Activated CD8-positive, alpha-beta memory T cell treated with anti-CD3 and anti-CD28 coated beads for 36 hours (primary cell): ENCODE results near the gene RBFOX1. TPM values are rescaled to one million over a fixed set of nuclear protein-coding genes. Genes with fewer than 3 reads are reported as not detected.

ENCODE experiments used
- CTCF ChIA-PET: fragments of 350-600 bp; sonication (Branson Sonifier 250); formaldehyde crosslinking; loops from one replicate; lab custom pipeline; 2021; ENCODE audit warnings: antibody characterized with exemption; lab: Charles Lee
- POLR2A ChIA-PET: fragments of 350-600 bp; sonication (Branson Sonifier 250); formaldehyde crosslinking; loops from one replicate; lab custom pipeline; 2021; ENCODE audit warnings: antibody characterized with exemption; lab: Charles Lee
- total RNA-seq, 2 experiments: library from RNA; stranded (reverse); gene quantifications; one replicate each; pipeline ENCODE4 v1.2.3, GENCODE V29; 2021

RBFOX1 gene
- total RNA-seq, 2 experiments from 2014 or later, result not detected

DNA sequence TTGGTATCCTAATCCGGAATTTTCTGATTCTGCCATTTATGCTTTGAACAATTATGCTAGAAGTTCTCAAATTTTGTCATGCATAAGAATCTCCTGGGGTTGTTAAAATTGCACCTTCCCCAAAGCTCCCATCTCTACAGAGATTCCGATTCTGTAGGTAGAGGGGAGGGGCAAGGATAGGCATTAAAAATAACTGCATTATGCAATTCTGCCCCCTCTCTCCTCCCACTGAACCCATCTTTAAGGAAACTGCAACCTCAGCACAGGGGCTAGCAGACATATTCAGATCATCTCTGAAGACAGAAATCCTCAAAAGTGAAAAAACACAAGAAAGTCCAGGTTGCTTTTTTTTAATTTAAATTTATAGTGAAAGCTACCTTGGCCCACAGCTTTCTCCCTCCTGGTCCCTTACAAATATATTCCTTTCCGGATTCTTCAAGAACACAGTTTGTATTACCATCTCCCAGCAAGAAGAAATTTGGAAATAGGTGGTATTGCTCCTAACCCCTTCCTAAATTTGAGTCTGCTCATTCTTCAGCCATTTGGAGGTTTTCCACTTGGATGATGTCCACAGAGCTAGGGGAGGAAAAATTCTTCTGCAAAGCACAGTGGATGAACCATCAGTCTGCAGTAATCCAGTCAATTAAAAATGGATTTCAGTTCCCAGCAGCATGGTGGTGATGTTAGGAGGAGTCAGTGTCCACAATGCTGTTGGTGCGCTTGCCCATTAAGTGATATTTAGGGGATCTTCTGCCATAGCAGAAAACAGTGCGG lies 67.7 kb downstream of the RBFOX1 start:
- POLR2A ChIA-PET, result interaction anchor here (0.5 kb wide), 1 partner anchor 115 kb away, joined by 10 read pairs; no protein-coding TSS in a partner anchor

DNA sequence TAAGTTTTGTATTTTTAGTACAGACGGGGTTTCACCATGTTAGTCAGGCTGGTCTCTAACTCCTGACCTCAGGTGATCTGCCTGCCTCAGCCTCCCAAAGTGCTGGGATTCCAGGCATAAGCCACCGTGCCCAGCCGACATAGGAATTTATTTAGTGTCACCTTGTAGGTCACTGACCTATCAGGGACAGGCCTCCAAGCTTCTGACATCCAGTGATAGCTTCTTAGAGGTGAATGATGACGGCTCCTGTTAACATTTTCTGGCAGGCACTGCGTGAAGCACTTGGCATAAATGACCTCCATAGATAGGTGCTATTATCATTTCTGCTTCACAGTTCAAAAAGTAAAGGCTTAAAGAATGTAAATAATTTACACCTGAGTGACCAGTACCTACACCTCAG lies 71.6 kb downstream of the RBFOX1 start:
- ChIA-PET CTCF (no interaction called here), POLR2A (no interaction called here)

More for the DNA sequence above, 67.7 kb downstream of the RBFOX1 start:
- CTCF ChIA-PET, result no interaction called here

DNA sequence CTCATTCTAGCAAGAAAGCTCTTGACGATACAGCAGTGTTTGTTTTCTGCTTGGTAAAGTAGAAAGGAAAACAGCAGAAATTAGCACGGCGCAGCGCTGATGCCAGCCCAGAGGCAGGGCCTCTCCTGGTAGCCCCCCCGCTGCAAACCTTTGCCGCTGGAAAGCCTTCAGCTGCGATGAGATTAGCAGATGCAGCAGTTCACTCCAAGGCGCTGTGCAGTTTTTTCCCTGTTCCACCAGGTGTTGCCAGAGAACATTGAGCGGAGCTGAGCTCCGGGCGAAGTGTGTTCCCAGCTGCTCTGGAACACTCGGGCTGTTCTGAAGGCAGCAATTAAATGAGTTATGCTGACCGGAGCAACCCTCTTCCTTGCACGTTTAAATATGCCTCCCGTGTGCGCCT lies 72.5 kb downstream of the RBFOX1 start:
- CTCF ChIA-PET, result no interaction called here
- POLR2A ChIA-PET, result no interaction called here

DNA sequence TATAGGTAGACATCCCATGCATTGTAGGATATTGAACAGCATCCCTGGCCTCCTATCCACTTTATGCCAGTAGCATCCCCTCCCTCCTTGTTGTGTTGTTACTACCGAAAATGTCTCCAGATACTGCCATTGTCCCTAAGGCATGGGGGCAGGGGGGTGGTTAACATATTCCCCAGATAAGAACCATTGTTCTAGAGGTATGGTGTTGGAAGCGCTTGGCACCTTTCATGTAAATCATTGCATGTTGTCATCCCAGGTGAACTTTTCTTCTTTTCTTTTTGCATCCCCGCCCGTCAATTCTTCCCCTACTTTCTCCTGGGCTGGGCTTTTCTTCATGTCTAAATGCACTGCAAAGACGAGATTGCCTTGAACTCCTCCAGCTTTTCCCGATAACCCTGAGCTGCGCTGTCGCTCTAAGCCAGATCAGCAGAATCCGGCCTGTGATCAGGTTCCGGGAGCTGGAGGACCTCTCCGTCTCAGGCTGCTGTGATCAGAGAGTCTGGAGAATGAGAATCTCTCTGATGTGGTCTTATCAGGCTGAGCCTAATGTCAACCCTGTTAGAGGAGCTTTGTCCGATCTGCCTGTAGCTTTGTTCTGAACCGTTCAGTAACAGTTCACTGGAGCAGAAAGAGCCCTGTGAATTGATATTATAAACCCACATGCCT lies 76.2 kb downstream of the RBFOX1 start:
- POLR2A ChIA-PET, result no interaction called here
- CTCF ChIA-PET, result no interaction called here

DNA sequence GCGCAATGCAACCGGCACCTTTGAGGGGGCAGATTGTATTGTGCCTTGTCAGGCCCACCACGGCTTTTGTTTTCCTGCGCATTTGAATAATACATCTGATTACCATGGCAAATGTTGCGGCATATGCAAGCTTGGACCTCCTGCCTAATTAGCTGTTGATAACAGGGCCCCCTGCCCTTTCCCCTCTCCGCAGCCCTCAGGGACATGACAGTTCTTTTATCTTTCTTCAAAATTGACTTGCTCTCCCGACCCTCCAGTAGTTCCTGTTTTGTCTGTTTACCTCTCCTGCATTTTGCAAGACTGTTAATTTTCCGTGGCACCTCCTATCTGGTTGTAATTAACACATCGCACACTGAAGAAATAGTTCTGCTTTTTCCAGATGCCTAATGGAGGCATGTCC lies 86.8 kb downstream of the RBFOX1 start:
- POLR2A ChIA-PET, result no interaction called here
- CTCF ChIA-PET, result no interaction called here

DNA sequence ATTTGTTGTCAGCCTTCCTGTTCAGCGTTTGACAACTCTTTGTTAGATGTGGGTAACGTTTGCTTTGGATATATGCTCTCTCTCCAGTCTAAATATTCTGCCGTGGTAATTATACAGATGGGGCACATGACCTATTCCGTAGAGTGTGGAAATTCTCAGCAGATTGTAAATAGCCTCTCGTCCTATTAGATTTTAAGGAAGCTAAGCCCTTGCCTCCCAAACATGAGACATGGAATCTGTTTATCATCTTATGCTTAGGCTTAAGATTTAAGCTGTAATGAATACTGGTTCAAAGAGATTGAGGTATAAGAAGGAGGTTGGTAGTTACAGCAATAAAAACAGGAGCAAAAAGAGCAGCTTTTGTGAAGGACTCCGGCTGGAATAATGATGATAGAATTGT lies 87.4 kb downstream of the RBFOX1 start:
- CTCF ChIA-PET, result no interaction called here
- POLR2A ChIA-PET, result no interaction called here

DNA sequence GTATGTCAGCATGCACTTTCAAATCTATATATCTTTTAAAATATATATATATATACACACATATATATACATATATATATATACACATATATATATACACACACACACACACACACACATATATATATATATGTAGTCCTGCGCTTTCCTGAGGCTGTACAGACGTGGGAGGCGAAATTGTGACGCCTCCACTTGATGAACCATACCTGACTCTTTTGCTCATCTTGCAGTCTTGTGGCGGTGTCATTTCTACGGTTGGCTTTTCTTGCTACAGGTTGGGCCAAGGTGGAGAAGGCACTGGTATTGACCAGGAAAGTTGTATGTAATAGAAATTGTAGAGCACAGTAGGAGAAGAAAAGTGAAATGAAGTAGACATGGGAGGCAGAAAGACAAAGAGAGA lies 88.2 kb downstream of the RBFOX1 start:
- ChIA-PET CTCF (no interaction called here), POLR2A (no interaction called here)

DNA sequence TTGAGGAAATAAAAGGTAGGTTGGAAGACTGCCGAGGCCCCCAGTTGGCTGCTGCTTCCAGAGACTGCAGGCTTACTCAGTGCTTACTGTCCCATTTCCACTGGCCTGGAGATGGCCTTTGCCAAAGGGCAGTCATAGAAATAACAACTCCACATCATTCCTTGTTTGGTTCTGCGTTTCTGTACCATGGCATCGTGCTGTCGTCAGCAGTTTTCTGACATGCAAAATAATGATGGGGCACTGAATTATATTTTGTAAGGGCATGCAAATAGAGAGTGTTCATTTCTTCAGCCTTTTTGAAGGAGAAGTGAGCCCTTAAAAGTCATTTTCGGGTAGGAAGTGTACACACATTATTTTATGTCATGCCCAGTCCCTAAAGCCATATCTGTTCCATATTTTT lies 88.9 kb downstream of the RBFOX1 start:
- POLR2A ChIA-PET, result no interaction called here
- CTCF ChIA-PET, result no interaction called here

DNA sequence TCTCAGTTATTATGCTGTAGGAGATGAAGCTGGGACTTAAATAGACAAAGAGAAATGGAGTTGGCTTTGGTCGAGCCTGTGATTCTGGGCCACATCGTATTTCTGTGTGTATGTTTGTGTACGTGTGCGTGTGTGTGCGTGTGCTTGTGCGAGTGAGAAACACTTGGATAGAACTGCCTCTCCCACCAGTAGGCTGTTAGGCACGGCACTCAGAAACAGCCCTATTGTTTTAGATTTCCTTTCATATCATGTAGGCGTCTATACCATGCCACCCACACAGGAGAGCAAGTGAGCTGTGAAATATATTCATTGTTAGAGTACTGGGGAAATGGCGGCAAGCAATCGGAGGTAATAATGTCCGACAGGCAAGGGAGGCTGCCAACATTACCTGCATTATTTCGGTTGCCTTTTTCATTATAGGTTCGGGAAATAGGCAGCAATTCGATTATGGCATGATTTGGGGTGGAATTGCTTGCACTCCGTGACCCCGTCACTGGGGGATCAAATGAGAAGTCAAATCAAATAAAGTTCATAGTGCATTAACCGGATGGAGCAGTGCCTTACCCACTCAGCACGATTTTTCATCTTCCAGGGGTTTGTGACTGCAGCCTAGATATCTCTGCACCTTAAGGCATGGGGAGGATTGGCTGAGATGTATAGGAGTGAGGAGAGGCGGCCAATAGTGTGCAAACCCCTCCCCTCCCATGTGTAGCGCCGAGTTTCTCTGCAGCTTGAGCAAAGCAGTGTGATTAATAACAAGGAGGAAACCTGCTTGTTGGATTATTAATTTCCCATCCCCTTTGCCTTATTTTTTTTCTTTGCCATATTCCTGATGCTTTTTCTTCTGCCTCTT lies 89.6 kb downstream of the RBFOX1 start:
- ChIA-PET POLR2A (no interaction called here), CTCF (no interaction called here)

DNA sequence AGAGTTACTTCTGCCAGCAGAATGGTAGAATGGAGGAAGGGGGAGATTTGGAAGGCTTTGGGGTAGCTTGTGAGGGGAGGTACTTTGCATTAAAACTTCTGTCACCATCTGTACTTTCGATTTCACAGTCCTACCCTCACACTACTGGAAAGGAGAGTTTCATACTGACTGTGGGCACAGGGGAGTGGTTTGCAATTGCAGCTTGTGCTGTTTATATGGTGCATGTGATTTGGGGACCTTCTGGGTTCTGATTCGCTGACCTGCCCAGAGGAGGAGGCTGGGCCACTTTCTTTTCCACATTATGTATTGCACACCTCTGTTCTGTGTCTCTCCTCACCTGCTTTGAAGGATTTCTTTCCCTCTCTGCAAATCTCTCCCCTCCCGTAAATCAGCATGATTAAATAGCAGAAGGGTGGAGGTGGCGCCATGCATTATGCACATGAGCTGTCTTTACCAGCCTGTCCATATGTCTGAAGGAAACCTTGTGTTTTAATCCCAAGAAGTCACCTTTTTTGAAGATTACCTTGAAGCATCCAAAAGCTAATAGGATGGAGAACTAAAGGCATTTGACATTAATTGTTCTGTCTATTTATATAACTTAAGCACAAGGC lies 90.9 kb downstream of the RBFOX1 start:
- POLR2A ChIA-PET, result no interaction called here
- CTCF ChIA-PET, result no interaction called here

DNA sequence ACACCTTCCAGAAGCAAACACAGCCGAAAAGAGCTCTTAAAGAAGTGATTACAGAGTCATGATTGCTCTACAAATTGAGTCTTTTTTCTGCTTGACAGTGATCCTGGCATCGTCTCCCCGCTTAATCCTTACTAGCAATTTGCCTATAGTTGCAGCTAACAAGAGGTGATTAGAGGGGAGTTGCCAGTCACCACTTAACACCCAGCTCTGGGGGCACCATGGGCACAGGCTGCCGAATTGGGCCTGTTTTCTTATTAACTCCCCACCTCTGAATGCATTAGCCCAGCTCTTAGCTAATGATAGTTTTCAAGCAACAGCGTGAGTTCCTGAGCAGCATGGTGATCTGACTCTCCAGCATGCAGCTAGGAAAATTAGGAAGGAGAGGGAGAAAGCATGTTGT lies 93.5 kb downstream of the RBFOX1 start:
- POLR2A ChIA-PET, result no interaction called here
- CTCF ChIA-PET, result no interaction called here

DNA sequence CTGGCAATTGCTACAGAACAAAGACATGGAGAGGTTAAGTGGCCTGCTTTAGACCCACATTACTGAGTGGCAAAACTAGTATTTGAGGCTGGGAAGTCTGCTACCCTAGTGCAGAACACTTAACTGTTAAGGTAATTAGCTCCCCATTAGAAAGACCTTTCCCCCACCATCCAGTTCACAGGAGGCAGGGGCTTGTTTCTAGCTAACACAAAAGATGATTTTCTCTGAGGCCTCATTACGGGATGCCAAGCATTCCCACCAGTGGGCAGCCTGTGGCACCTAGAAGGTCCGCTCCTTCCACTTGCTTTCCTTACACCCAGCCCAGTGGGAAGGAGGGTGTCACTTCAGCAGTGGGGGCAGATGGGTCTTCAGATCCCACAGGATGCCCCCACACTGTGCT lies 99.1 kb downstream of the RBFOX1 start:
- CTCF ChIA-PET, result no interaction called here
- POLR2A ChIA-PET, result no interaction called here

DNA sequence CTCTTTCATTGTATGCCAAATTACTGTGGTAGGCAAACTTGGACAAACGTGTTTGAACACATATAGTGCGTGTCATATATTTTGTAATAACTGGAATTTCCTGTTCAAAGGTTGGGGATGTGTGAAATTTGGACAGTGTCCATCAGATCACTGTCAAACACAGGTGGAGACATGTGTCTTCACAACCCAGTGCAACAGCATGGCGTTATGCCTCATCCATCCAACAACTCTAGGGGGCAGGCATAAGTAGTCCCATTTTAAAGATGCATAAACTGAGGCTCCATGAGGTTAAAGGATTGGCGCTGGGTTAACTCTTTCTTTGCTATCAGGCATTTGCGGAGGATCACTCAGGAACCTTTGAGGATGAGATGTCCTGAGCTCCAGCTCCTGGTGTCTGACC lies 103.7 kb downstream of the RBFOX1 start:
- ChIA-PET POLR2A (no interaction called here), CTCF (no interaction called here)

DNA sequence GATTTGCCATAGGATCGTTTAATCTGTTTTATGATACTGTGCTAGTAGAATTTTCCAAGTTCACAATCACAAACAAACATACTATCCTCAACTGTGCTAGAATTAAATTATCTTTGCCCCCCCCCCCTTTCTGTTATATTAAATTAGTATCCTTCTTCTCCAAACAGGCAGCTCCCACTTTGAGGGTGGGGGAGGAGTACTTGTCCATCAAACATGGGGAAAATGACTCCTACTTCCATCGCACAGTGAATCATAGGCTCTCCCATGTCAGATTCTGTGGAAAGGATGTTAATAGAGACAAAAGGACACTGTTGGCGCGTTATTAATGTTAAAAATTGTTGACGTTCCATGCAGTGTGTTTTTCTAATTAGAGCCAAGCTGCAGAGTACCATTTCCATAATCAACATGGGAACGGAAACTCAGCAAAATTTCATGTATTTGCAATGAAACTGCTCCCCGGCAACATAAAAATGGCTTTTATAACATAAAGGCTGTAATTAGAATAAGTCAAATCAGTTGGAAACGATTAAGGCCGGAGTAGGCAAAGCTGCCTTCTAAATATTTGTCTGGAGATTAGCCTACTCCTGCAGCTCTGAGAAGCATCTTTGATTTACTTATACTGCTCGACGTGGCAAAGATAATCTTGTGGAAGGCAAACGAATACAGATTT lies 104.6 kb downstream of the RBFOX1 start:
- CTCF ChIA-PET, result interaction anchor here (0.6 kb wide), 1 partner anchor 97 kb away, joined by 4 read pairs; no protein-coding TSS in a partner anchor
- POLR2A ChIA-PET, result no interaction called here

DNA sequence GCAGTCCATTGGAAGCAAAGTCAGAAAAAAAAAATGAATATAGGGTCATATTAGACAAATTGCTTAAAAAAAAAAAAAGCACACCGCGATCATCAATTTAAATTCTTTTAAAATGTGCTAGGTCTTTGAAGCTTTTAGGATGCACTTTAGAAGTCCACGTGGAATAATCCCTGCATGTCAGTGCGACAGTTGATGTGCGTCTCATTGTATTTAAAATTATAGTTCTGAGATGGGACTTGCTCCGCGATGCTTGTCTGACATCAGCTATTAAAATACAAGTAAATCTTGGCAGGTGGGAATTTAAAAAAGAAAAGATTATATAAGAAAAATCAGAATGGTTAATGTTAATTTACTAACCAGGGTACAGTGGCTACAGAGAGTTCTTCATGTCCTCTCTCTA lies 105.2 kb downstream of the RBFOX1 start:
- ChIA-PET CTCF (interaction anchor here (0.6 kb wide), 1 partner anchor 96 kb away, joined by 4 read pairs; no protein-coding TSS in a partner anchor), POLR2A (no interaction called here)

DNA sequence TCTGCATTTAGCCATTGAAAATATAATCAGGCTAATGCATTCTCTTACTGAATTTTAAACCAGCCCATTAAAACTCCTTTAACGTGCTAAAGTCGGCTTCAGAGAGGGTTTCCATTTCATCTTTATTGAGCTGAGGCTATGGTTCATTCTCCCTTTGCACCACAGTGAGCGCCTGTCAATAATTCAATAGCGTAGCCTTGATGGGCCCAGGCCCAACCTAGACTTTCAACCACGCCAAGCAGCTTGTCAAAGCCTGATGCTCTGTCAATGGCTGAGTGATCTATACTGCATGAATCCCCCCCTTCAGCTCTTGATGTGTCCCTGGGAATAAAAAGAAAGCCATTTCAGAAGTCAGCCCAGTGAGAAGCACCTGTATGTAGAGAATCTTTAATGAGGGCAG lies 106.0 kb downstream of the RBFOX1 start:
- ChIA-PET CTCF (no interaction called here), POLR2A (no interaction called here)

DNA sequence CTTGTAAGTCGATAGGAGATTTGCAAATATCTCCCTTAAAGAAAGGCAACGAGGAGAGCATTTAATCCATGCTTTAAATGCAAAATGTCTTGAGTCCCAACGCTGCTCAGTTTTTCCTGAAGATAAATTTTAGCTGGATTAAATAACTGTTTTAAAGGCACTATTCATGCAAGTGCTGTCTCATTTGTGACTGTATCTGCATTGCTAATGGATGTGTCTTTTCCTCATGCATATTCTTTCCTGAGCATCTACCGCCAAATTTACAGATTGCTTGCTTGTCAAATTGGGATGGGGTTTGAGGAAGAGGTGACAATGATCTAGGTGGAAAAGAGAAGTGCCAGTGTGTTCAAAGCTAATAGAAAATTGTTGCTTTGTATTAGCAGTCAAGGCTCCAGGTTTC lies 106.9 kb downstream of the RBFOX1 start:
- POLR2A ChIA-PET, result no interaction called here
- CTCF ChIA-PET, result no interaction called here

DNA sequence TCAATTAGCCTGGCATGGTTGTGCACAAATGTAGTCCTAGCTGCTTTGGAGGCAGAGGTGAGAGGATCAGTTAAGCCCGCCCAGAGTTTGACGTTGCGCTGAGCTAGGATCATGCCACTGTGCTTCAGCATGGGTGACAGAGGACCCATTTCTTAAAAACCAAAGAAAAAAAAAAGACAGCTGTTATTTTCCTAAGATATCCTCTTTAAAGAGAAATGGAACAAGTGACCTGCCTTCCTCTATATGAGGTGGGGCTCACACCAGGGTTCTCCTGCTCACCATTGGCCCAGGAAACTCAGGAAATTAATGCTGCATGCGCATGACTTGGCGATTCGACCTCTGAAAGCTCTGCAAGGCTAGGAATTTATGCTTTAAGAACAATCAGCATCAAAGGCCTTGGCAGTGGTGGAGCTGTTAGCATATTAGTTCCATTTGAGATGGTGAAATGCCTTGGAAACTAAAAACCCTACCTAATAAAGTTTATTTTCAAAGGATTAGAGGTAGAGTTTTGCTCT lies 108.3 kb downstream of the RBFOX1 start:
- ChIA-PET CTCF (no interaction called here), POLR2A (no interaction called here)

DNA sequence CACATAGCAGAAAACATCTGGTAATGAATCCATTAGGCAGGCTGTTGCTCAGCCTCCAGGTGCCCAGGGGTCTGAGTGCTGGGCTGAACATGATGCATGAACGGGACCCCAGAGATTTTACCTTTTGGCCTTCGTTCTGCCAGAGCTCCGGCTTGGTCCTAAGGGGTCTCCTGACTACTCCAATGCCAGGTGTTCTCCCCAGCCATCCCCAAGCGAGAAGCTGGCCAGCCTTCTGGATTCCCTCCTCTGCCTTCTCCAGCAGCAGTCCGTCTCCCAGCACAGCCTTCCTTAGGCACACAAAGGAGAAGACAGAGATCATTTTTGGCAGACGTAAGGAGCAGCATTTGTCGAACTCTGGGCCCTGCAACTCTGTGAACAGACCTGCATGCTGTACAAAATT lies 109.4 kb downstream of the RBFOX1 start:
- POLR2A ChIA-PET, result no interaction called here
- CTCF ChIA-PET, result no interaction called here
